GM23338 (cell line): ENCODE results near the gene SEMA5A. TPM values are rescaled to one million over a fixed set of nuclear protein-coding genes. Genes with fewer than 3 reads are reported as not detected.

Experiments used
- ATAC-seq: fragments of 200-7000 bp; cut with Tn5 transposase; 3 replicates; pipeline ENCODE4 v1.9.1; 2020
- DNase-seq: peaks from one replicate; pipeline ENCODE4 v3.0.0-alpha.2; 2015; ENCODE audit warnings: low spot score
- H2AFZ ChIP-seq: fragments of 200-600 bp; sonication (generic); 2 replicates; pipeline ENCODE4 v1.8.0; 2016; ENCODE audit warnings: antibody characterized with exemption, mild to moderate bottlenecking, moderate library complexity
- H3F3A ChIP-seq: fragments of 200-600 bp; sonication (generic); replicated peaks from 2 replicates; pipeline ENCODE4 v1.8.0; 2017; ENCODE audit warnings: antibody characterized with exemption, mixed run types, low read depth
- H3K27ac ChIP-seq: fragments of 200-600 bp; sonication (generic); 2 replicates; pipeline ENCODE4 v1.6.1; 2016; ENCODE audit warnings: low read depth
- H3K27me3 ChIP-seq: fragments of 200-600 bp; sonication (generic); 2 replicates; pipeline ENCODE4 v1.8.0; 2016; ENCODE audit warnings: mild to moderate bottlenecking, mixed run types, moderate library complexity; ENCODE audit not compliant: insufficient read depth
- H3K36me3 ChIP-seq: fragments of 200-600 bp; sonication (generic); 2 replicates; pipeline ENCODE4 v1.8.0; 2016; ENCODE audit warnings: mild to moderate bottlenecking; ENCODE audit not compliant: insufficient read depth
- H3K4me1 ChIP-seq: fragments of 200-600 bp; sonication (generic); 2 replicates; pipeline ENCODE4 v1.8.0; 2016; ENCODE audit warnings: mild to moderate bottlenecking, moderate library complexity; ENCODE audit not compliant: insufficient read depth
- H3K4me2 ChIP-seq: fragments of 200-600 bp; sonication (generic); 2 replicates; pipeline ENCODE4 v1.7.1; 2017; ENCODE audit warnings: mixed run types
- H3K4me3 ChIP-seq: fragments of 200-600 bp; sonication (generic); 2 replicates; pipeline ENCODE4 v1.6.1; 2016; ENCODE audit warnings: mixed run types
- H3K79me2 ChIP-seq: fragments of 200-600 bp; sonication (generic); replicated peaks from 2 replicates; pipeline ENCODE4 v1.8.0; 2017; ENCODE audit warnings: mild to moderate bottlenecking; ENCODE audit not compliant: insufficient read depth
- H3K9me2 ChIP-seq: fragments of 200-600 bp; sonication (generic); 2 replicates; pipeline ENCODE4 v1.8.0; 2017; ENCODE audit not compliant: insufficient read depth
- H4K20me1 ChIP-seq: fragments of 200-600 bp; sonication (generic); replicated peaks from 2 replicates; pipeline ENCODE4 v1.8.0; 2017; ENCODE audit warnings: mild to moderate bottlenecking; ENCODE audit not compliant: insufficient read depth
- H3K27ac Mint-ChIP-seq: 2 replicates; pipeline ENCODE4 v1.8.0; 2020; ENCODE audit warnings: inconsistent platforms, mild to moderate bottlenecking, moderate library complexity, mixed read lengths
- H3K27me3 Mint-ChIP-seq: 3 replicates; pipeline ENCODE4 v1.8.0; 2022; ENCODE audit warnings: low read depth, mild to moderate bottlenecking, moderate library complexity, mixed read lengths, inconsistent platforms; ENCODE audit not compliant: insufficient read depth, poor library complexity
- H3K36me3 Mint-ChIP-seq: 3 replicates; pipeline ENCODE4 v1.8.0; 2021; ENCODE audit warnings: low read depth, mild to moderate bottlenecking, inconsistent platforms, moderate library complexity, mixed read lengths
- H3K4me1 Mint-ChIP-seq: 3 replicates; pipeline ENCODE4 v1.8.0; 2020; ENCODE audit warnings: mild to moderate bottlenecking, inconsistent platforms, mixed read lengths
- H3K4me3 Mint-ChIP-seq: 3 replicates; pipeline ENCODE4 v1.8.0; 2021; ENCODE audit warnings: moderate library complexity, mild to moderate bottlenecking, inconsistent platforms, mixed read lengths
- H3K9me3 Mint-ChIP-seq: 3 replicates; pipeline ENCODE4 v1.8.0; 2020; ENCODE audit warnings: moderate library complexity, mild to moderate bottlenecking, inconsistent platforms, mixed read lengths
- CREB1 ChIP-seq: fragments of 250-450 bp; sonication (Bioruptor Pico); IDR thresholded peaks from 2 replicates; pipeline ENCODE4 v1.5.0; 2020; ENCODE audit warnings: low read depth, mild to moderate bottlenecking, moderate library complexity
- EZH2 ChIP-seq: fragments of 200-600 bp; sonication (generic); IDR thresholded peaks from one replicate; pipeline ENCODE4 v1.8.0; 2017; ENCODE audit warnings: antibody characterized with exemption, mild to moderate bottlenecking, low read depth; ENCODE audit not compliant: unreplicated experiment
- EZH2phosphoT487 ChIP-seq: fragments of 200-600 bp; sonication (generic); IDR thresholded peaks from one replicate; pipeline ENCODE4 v1.8.1; 2018; ENCODE audit warnings: antibody characterized with exemption; ENCODE audit not compliant: unreplicated experiment
- JUNB ChIP-seq: IDR thresholded peaks from one replicate; pipeline ENCODE4 v1.6.1; 2016; ENCODE audit warnings: antibody characterized with exemption; ENCODE audit not compliant: unreplicated experiment
- ZNF114 ChIP-seq: fragments of 250-450 bp; sonication (Bioruptor Pico); IDR thresholded peaks from 2 replicates; pipeline ENCODE4 v1.5.0; 2020; ENCODE audit warnings: mild to moderate bottlenecking, moderate library complexity
- ZNF331 ChIP-seq: fragments of 250-450 bp; sonication (Bioruptor Pico); IDR thresholded peaks from 2 replicates; pipeline ENCODE4 v1.5.0; 2020; ENCODE audit warnings: low read depth, mild to moderate bottlenecking, moderate library complexity
- polyA plus RNA-seq: library from polyadenylated mRNA; unstranded; fragments of >200 nt; fragmentation: Nextera tagmentation; extraction: Ambion mirVana; gene quantifications from 2 replicates; pipeline ENCODE4 v1.2.1, GENCODE V29; 2016
- total RNA-seq: library from RNA; depleted of rRNA; stranded (reverse); fragments of >200 nt; shearing (Covaris generic); gene quantifications from 2 replicates; pipeline ENCODE4 v1.2.3, GENCODE V29; 2014
- TF ChIP-seq, protein P1 (sequence below): fragments of 250-450 bp; sonication (Bioruptor Pico); IDR thresholded peaks from 2 replicates; pipeline ENCODE4 v1.5.0; 2020; ENCODE audit warnings: mild to moderate bottlenecking, moderate library complexity
- TF ChIP-seq, protein P2 (sequence below): IDR thresholded peaks from 2 replicates; pipeline ENCODE4 v1.6.1; 2016; ENCODE audit warnings: antibody characterized with exemption
- TF ChIP-seq, protein P3 (sequence below): IDR thresholded peaks from one replicate; pipeline ENCODE4 v1.6.1; 2018; ENCODE audit warnings: antibody characterized with exemption; ENCODE audit not compliant: unreplicated experiment

The SEMA5A gene
- total and polyA plus RNA-seq, 2 experiments from 2014 or later = 2.1 to 8.1 TPM

DNA sequence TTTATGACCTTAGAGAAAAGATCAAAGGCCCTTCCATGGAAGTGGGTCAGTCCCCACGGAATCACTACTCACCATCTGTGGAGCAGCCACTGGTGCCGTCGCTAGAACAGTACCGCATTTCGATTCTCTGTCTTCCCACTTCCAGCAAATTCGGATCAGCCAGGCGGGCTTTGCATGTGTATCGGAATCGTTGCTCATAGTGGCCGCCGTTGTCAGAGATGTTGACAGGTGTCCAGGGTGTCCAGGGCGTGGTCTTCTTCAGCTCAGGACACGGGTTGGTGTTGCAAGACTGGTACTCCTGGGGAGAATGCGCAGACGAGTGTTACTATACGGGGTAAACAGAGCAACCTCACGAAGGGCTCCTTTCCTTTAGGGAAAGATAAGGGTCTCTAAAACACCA lies 479.5 kb downstream of the SEMA5A start:
- Mint-ChIP-seq H3K4me3 (no peak overlapping the region), H3K4me1 (no peaks in the 10 kb centered on the region), H3K27me3 (no peaks in the 10 kb centered on the region), H3K27ac (no peak overlapping the region), H3K9me3 (no peaks in the 10 kb centered on the region), H3K36me3 (peaks cover 20% of the 10 kb centered on the region)
- Histone ChIP-seq H2AFZ (no peak overlapping the region), H3K4me2 (no peak overlapping the region), H4K20me1 (no peaks in the 10 kb centered on the region), H3K27me3 (no peaks in the 10 kb centered on the region), H3K9me2 (peaks cover 2% of the 10 kb centered on the region; the same call in 1 of the 2 replicates), H3K27ac (no peak overlapping the region), H3K79me2 (no peaks in the 10 kb centered on the region), H3K36me3 (peaks cover 4% of the 10 kb centered on the region; the same call in 1 of the 2 replicates), H3F3A (no peaks in the 10 kb centered on the region), H3K4me1 (no peaks in the 10 kb centered on the region), H3K4me3 (no peak overlapping the region)
- DNase-seq = no peak
- no peak for ATAC-seq
- TF ChIP-seq JUNB (no peak), ZNF114 (no peak), CREB1 (CRISPR knock-in tag) (no peak), ZNF331 (CRISPR knock-in tag) (no peak), EZH2phosphoT487 (no peak), EZH2 (no peak)
- TF ChIP-seq, protein P1, sequence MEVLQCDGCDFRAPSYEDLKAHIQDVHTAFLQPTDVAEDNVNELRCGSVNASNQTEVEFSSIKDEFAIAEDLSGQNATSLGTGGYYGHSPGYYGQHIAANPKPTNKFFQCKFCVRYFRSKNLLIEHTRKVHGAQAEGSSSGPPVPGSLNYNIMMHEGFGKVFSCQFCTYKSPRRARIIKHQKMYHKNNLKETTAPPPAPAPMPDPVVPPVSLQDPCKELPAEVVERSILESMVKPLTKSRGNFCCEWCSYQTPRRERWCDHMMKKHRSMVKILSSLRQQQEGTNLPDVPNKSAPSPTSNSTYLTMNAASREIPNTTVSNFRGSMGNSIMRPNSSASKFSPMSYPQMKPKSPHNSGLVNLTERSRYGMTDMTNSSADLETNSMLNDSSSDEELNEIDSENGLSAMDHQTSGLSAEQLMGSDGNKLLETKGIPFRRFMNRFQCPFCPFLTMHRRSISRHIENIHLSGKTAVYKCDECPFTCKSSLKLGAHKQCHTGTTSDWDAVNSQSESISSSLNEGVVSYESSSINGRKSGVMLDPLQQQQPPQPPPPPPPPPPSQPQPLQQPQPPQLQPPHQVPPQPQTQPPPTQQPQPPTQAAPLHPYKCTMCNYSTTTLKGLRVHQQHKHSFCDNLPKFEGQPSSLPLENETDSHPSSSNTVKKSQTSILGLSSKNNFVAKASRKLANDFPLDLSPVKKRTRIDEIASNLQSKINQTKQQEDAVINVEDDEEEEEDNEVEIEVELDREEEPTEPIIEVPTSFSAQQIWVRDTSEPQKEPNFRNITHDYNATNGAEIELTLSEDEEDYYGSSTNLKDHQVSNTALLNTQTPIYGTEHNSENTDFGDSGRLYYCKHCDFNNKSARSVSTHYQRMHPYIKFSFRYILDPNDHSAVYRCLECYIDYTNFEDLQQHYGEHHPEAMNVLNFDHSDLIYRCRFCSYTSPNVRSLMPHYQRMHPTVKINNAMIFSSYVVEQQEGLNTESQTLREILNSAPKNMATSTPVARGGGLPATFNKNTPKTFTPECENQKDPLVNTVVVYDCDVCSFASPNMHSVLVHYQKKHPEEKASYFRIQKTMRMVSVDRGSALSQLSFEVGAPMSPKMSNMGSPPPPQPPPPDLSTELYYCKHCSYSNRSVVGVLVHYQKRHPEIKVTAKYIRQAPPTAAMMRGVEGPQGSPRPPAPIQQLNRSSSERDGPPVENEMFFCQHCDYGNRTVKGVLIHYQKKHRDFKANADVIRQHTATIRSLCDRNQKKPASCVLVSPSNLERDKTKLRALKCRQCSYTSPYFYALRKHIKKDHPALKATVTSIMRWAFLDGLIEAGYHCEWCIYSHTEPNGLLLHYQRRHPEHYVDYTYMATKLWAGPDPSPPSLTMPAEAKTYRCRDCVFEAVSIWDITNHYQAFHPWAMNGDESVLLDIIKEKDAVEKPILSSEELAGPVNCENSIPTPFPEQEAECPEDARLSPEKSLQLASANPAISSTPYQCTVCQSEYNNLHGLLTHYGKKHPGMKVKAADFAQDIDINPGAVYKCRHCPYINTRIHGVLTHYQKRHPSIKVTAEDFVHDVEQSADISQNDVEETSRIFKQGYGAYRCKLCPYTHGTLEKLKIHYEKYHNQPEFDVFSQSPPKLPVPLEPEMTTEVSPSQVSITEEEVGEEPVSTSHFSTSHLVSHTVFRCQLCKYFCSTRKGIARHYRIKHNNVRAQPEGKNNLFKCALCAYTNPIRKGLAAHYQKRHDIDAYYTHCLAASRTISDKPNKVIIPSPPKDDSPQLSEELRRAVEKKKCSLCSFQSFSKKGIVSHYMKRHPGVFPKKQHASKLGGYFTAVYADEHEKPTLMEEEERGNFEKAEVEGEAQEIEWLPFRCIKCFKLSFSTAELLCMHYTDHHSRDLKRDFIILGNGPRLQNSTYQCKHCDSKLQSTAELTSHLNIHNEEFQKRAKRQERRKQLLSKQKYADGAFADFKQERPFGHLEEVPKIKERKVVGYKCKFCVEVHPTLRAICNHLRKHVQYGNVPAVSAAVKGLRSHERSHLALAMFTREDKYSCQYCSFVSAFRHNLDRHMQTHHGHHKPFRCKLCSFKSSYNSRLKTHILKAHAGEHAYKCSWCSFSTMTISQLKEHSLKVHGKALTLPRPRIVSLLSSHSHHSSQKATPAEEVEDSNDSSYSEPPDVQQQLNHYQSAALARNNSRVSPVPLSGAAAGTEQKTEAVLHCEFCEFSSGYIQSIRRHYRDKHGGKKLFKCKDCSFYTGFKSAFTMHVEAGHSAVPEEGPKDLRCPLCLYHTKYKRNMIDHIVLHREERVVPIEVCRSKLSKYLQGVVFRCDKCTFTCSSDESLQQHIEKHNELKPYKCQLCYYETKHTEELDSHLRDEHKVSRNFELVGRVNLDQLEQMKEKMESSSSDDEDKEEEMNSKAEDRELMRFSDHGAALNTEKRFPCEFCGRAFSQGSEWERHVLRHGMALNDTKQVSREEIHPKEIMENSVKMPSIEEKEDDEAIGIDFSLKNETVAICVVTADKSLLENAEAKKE (CRISPR knock-in tag) = no peak
- TF ChIP-seq, protein P2, sequence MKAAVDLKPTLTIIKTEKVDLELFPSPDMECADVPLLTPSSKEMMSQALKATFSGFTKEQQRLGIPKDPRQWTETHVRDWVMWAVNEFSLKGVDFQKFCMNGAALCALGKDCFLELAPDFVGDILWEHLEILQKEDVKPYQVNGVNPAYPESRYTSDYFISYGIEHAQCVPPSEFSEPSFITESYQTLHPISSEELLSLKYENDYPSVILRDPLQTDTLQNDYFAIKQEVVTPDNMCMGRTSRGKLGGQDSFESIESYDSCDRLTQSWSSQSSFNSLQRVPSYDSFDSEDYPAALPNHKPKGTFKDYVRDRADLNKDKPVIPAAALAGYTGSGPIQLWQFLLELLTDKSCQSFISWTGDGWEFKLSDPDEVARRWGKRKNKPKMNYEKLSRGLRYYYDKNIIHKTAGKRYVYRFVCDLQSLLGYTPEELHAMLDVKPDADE = no peak
- TF ChIP-seq, protein P3, sequence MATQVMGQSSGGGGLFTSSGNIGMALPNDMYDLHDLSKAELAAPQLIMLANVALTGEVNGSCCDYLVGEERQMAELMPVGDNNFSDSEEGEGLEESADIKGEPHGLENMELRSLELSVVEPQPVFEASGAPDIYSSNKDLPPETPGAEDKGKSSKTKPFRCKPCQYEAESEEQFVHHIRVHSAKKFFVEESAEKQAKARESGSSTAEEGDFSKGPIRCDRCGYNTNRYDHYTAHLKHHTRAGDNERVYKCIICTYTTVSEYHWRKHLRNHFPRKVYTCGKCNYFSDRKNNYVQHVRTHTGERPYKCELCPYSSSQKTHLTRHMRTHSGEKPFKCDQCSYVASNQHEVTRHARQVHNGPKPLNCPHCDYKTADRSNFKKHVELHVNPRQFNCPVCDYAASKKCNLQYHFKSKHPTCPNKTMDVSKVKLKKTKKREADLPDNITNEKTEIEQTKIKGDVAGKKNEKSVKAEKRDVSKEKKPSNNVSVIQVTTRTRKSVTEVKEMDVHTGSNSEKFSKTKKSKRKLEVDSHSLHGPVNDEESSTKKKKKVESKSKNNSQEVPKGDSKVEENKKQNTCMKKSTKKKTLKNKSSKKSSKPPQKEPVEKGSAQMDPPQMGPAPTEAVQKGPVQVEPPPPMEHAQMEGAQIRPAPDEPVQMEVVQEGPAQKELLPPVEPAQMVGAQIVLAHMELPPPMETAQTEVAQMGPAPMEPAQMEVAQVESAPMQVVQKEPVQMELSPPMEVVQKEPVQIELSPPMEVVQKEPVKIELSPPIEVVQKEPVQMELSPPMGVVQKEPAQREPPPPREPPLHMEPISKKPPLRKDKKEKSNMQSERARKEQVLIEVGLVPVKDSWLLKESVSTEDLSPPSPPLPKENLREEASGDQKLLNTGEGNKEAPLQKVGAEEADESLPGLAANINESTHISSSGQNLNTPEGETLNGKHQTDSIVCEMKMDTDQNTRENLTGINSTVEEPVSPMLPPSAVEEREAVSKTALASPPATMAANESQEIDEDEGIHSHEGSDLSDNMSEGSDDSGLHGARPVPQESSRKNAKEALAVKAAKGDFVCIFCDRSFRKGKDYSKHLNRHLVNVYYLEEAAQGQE = no peak
